ENCODE measurements around the gene LDLRAD3.

Gene LDLRAD3

DNA sequence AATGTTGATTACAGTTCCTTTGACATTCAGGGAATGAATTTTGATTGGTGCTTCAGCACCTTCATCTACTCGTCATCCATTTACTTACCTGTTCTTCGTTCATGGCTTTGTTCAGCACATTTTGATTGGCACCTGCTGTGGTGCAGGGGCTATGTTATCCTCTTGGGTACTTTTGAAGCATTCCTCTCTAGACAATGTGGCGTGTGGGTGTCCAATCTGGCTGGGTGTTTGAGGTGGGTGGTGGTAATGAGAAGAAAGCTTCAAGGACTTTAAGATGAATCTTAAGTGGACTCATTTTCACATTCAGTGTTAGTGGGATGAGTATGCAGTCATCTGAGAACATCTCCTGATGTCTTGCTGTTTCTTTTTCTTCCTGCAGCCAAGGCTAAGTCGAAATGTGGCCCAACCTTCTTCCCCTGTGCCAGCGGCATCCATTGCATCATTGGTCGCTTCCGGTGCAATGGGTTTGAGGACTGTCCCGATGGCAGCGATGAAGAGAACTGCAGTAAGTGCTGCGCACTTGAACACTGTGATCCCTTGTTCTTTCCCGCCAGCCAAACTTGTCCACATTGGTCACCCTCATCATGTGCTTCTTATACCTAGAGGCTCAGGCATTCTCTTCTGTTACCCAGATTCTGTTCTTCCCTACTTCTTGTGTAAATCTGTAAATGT is 137.5 kb downstream of the LDLRAD3 start:
- DNase-seq = no peak

DNA sequence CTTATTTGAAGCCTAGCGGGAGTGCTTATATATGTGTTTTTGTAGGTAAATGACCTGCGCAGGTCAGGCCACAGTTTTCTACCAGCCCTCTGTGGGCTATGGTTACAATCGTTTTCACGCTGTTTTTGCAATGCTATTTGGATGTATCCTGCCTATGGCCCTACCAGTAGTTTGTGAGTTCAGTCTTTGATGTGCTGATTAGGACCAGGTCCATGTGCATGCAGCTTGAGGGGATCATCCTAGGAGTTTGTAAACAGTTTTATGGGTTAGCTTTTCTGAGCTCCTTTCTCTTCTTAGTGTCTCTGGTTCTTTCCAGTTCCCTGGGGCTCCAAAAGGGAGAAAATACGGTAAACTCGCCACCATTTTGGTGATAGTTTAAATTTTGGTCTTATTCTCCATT is 142.5 kb downstream of the LDLRAD3 start:
- DNase-seq = no peak

DNA sequence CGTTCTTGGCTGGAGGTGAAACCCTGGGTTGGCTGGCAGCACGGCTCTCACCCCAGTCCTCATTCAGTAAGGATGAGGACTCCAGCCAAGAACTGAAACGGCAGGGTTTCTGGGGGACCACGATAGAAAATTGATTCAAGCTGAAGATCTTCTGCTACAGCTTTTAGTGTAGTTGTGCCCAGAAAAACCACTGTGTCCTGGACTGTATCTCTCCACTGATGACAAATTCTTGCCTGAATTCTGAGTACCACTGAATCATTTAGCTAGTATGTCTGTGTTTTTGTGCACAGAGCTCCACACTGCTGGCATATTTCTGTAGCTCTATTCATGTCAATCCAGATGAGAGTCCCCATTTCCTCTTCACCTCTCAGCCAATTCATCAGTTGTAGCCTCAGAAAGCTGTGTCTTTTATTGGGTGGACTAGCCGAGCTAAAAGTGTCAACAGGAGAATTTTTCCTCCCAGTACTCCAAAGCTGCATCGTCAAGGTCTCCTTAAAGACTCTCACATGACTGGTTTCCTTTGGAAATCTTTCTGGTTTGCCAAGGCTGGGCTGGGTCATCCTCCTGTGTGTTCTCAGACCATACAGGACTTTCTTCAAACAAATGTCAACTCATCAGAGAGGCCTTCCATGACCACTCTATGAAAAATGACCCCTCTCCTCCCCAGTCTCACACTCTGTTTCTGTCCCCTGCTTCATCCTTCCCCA is 144.6 kb downstream of the LDLRAD3 start:
- DNase-seq = no peak

DNA sequence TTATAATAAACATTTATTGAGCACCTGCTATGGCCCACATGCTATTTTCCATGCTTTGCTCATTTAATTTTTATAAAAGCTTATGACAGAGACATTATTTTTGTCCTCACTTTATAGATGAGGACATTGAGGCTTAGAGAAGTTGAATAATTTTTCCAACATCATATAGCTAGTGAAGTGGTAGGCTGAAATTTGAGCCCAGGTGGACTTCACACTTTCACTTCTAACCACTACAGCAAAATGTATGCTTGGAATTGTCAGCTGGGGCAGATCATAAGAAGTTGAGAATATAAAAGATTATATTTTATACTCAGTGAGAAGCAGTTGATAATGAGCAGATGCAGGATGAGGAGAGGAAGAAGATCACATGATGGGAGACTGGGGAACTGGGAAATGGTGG is 146.1 kb downstream of the LDLRAD3 start:
- DNase-seq = no peak

DNA sequence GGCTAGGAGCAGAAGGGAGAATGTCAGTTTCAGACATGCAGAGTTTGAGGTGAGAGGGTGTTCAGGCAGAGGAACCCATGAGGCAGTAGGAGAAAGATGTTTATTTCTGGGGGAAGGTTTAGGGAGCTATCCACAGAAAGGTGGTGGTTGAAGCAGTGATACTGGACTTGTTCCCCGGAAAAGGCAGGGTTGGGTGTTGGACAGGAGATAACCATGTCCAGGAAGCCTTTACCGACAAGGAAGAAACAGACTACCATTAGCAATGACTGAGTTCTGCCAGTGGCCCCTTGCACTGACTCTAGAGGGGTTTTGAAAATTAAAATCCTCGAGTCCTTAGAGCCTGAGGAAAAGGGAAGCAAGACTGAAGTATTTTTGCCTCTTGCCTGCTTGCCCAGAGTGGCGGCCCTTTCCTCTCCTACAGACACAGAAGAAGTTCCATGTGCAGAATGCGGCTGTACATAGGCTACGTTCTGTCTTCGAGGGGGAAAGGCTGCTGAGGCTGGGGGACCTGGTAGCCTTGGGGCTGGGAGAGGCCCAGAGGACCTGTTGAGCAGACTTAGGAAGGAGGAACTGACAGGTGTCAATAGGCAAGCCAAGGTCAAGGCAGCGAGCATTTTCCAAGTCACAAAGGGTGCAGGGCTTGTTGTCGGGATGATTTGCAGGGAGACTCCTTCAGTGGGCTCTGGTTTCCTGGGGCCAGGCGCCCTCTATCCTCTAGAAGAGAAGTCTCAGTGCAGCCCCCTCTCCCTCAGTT is 146.7 kb downstream of the LDLRAD3 start:
- DNase-seq = no peak

DNA sequence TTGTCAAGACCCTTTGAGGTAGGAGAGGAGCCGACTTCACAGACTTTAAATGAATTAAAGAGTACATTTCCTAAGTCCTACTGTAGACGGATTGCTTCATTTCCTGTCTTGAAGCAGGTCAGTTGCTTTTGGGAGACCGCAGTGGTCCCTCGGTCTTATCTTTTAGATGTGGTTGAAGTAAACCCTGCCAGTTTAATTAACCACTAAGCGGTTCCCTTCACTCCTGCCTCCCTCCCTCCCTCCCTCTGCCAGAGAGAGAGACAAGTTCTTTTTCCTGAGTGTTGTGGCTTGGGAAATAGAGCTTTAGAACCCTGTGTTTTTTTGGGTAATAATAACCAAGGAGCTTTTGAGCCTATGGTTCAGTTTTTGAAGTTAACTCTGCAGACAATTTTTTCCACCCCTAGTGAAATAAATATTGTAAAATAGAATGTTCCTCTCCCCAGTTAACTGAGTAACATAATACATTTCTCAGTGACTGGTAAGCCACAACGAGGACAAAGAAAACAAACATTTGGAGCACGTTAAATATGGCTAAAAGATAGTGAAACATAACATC is 147.5 kb downstream of the LDLRAD3 start:
- no peak for DNase-seq

DNA sequence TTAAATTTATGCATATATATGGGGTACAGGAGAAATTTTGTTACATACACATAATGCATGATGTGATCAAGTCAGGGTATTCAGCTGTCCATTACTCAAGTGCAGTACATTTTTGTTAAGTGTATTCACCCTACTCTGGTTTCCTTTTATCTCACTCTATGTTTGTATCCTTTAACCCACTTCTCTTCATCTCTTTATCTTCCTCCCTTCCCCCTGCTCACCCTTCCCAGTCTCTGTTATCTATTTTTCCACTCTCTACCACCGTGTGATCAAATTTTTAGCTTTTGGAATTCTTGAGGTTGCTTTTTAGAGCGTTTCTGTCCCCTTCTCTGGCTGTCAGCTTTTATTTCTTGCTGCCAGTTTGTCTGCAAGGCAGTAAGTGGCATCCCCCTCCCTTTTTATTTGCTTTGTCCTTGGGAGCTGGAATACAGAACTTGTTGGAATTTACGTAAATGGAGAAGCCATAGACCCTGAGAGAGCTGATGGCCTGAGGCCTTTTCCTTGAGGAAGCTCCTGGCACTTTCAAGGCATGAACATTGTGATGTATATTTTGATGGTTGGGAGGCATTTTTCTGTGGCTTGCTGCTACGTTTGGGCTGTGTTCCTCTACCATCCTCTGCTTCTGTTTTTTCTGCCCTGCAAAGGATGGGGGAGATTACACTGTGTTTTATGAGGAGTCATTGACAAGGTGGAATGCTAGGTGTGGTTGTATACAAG is 148.6 kb downstream of the LDLRAD3 start:
- no peak for DNase-seq

DNA sequence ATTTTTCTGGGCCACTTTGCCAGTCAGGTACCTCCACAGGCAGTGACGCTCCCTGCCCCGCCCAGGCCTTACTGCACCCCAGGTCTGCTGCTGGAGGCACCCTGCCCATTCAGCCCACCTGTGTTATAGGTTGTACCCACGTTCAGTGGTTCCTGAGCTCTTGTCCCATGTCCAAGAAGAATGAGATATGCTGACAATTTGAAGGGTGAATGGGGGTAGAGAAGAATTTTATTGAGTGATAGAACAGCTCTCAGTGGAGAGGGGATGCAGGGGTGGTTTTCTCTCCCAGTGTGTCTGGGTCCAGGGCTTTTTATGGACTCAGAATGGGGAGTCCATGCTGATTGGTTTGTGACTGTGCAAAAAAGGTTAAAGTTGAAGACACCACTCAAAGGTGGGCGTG is 149.7 kb downstream of the LDLRAD3 start:
- DNase-seq = no peak

DNA sequence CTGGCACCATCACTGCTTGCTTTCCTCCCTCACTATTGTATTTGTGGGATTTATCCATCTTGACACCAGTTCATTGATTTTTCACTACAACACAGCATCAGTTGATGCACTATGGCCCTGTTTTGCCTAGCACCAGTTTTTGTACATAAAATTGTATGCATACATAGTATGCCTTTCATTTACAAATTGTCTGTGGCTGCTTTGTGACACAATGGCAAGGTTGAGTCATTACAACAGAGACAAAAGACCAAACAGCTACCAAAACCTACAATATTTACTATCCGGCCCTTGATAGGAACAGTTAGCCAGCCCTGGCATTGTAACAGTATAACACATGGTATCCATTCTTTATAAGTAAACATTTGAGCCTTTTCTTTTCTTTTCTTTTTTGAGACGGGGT is 150.3 kb downstream of the LDLRAD3 start:
- no peak for DNase-seq

DNA sequence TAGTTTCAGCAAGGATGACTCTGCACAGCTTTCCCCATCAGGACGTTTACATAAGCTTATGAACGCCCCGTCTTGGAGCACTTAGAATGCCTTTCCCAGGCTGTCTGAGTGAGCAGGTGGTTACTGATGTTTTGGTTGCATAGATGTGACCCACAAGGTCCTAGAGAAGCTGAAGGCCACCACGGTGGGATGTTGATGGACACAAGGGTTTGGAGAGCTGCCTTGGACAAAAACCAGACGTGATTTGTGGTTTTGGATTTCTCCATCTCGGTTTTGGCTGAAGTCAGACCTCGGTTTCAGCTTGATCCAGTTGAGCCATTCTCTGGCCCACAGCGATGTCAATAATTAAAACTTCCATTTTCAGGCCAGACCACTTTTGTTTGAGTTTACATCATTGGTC is 151.9 kb downstream of the LDLRAD3 start:
- no peak for DNase-seq

DNA sequence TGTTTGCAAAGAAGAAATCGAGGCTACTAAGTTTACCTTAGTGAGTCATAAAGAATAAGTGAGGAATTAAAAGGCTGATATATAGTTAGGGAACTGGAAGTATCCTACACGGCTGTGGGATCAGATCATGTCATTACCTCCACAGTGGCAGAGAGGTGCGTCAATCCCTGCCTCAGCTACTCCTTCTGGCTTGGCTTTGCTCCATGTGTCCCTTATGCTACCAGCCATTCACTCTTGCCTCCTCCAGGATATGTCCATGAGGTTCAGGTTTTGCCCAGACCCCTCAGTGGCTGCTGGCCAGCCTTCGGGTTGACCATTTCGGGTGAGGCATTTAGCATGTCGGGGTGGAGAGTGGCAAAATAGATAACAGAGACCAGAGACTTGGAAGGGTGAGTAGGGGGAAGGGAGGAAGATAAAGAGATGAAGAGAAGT is 153.4 kb downstream of the LDLRAD3 start:
- no peak for DNase-seq

DNA sequence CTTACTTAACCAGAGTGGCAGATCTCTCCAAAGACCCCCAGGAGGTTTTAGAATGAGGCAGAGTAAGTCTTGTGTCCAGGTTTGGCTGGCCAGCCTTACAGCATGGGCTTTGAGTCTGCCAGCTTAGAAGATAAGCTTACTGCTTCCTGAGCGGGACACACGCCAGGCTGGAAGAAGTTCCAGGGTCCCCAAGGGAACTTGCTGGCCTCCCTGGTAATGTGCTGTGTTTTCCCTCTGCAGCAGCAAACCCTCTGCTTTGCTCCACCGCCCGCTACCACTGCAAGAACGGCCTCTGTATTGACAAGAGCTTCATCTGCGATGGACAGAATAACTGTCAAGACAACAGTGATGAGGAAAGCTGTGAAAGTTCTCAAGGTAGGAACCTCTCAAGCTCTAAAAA is 154.2 kb downstream of the LDLRAD3 start:
- DNase-seq = no peak

DNA sequence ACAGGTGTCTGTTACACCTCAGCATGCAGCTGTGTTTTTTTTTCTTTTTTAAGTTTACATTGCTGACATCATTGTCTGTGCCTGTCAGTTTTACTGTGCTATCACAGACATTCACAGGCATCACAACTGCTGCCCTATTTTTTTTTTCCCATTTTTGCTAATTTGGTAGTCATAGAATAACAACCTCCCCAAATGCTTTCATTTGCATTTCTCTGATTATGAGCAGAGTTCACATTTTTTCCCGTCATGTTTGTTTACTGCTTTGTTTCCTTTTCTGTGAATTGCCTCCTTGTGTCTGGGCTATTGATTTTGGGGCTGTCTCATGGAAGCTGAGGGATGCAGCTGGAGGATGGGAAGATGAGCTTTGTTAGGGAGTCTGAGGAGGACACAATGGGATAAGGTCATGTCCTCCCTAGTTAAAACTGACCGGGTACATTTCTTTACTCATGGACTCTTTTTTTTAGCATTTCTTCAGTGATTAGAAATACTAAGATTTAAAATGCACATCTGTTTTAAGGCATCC is 155.1 kb downstream of the LDLRAD3 start:
- DNase-seq = no peak

DNA sequence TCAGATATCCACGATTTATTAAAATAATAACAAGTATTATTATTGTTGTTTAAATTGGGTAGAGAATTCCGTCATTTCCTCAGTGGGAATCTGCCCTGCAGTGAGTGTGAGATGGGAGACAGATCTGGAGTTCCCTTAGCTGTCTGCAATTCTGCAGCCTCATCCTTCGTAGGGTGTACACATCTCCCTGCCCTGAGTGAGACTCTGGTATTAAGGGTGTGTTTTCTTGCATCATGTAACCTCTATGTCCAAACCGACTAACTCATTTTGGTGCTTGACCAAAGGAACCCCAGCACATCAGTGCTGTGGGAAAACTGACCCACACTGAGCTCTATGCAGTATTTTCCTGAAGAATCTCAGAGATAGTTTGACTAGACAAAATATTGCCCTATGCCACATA is 157.6 kb downstream of the LDLRAD3 start:
- DNase-seq = no peak

DNA sequence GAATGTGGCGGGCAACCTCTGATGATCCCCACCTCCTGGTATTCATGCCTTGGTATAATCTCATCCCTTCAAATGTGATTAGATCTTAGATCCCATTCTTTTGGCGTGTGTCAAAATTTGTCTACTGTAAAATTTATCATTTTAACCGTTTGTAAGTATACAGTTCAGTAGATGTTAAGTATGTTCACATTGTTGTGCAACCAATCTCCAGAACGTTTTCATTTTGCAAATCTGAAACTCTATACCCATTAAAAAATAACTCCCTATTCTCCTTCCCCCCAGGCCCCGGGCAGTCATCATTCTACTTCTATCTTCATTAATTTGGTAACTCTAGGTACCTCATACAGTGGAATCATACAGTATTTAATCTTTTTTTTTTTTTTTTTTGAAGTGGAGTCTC is 159.0 kb downstream of the LDLRAD3 start:
- no peak for DNase-seq

DNA sequence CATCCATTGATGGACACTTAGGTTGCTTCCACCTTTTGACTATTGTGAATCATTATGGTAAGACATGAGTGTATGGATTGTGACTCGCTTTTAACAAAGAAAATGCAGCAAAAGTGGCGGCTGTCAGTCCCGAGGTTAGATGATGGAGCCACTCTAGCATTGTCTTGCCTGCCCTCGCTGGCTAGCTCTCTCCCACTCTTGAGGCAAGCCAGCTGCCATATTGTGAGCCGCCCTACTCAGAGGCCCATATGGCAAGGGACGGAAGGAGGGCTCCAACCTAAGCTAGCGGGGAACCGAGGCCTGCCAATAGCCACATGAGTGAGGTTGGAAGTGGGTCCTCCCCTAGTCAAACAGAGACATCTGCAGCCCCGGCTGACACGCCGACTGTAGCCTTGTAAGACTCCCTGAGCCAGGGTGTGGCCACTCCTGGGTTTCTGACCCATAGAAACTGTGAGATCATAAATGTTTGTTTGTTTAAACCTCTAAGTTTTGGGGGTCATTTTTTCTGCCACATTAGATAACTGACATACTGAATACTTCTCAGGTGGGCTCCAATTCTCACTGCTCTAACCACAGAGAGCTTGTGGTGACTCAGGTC is 160.2 kb downstream of the LDLRAD3 start:
- no peak for DNase-seq

DNA sequence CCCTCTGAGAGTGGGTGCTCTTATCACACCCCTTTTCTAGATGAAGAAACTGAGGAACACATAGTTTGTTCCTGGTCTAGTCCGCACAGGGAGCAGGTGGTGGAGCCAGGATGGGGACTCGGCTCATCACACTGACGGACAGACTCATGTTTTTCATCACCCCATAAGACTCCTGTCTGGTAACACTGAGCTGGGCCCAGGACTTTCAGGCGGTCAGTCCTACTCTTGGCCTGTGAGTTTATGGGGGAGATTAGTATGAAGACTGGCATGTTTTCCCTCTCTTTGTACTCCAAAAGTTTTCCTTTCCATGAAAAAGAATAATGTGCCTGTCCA is 160.8 kb downstream of the LDLRAD3 start:
- no peak for DNase-seq

DNA sequence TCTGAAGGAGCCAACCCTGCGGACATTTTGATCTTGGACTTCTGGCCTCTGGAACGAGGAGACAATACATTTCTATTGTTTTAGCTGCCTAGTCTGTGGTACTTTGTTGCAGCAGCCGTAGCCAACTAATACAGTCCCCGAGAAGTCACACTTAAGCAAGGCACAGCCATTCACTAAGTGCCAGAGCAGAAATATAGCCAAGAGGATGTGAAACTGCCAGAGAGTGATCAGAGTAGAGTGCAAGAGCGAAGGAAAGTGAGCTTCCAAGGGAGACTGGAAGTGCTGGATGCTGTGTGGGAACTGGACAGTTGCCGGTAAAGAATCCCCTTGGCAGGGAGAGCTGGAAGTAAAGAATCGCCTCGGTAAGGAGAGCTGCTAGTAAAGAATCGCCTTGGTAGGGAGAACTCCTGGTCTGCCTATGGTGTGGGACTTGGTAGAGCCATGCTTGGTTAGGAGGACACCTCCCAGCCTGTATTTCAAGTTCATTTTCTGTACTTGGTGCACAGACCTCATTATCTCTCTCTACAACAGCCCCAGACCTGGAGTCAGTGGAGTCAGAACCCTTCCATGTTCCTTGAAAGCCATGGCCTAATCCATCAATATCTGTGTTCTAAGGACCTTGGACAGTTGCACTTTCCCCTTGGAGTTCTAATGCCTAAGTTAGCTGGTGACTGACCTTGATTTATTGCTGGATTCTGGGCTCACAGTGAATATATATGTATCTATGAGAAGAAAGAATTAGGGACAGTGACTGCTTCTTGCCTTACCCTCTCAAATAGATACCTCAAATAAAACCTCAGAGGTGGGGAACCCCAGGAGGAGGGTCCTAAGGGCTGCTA is 162.1 kb downstream of the LDLRAD3 start:
- DNase-seq = no peak

DNA sequence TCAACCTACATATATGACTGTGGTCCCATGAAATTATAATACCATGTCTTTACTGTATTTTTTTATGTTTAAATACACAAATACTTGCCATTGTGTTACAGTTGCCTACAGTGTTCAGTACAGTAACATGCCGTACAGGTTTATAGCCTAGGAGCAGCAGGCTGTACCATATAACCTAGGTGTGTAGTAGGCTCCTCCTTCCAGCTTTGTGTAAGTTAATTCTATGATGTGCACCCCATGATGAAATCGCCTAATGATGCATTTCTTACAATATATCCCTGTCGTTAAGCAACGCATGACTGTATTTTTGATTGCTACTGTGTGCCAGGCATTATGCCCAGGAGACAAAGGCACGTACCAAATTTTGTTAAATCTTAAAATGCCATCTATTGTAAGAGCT is 163.7 kb downstream of the LDLRAD3 start:
- DNase-seq = no peak

DNA sequence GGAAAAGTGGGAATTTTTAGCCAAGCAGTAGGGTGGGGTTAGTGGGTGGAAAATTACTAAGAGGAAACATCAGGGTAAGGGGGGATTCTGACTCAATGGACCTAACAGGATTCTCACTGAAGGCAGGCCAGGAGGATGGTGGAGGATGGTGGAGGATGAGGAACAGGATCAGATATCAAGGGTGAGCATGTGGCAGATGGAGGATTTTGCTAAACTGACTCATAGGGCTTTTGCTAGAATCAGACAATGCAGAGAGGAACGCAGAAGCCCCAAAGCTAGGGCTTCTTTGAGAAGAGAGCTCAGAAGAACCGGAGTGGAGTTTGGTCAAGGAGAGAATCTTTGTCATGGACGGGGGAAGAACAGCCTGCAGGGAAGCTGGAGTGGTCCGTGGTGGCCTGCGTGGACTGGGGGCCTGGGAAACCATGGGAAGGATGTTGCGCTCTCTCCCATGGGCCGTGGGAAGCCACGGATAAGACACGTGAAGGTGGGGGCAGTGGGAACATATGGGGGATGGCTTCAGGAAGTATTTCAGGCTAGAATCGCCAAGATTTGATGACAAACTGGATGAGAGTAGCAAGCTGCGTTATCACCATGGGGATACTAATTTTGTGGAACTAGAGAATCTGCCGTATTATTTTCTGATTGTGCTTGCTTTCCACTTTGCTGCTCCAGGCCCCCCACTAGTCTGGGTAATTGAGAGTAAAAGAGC is 165.2 kb downstream of the LDLRAD3 start:
- DNase-seq = no peak

DNA sequence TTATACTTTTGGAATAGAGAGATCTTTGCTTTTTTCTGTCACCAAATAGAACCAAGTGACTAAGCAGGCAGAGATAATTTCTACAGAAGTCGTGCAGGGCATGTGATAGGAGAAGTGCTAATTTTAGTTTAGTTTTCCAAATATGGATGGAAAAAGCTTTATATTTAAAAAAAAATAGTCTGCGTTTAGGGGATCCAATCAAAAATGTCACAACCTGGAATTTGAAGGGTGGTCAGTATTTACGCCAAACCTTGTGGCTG is 165.7 kb downstream of the LDLRAD3 start:
- no peak for DNase-seq

Measured in RPMI8226 (cell line).